ENCODE measurements around the gene NEGR1.

The NEGR1 gene

DNA sequence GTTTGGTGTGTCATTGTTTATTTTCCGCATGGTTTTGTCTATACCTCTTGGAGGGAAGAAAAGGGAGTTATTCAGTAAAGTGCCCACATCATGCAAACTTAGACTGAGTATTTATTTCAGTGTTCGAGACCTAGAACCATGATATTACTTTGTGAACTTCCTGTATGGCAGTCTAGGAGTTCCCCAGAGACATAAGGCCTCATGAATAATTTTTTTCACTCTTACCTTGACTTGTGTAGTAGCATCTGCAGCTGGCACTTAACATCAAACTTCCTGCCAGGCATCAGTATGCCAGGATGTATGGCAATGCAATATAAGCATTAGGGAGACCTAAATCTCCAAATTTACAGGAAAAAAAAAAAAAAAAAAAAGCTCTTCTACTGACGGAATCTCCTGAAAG, 287.7 kb downstream of the NEGR1 start:
- Histone ChIP-seq H3K27me3 (replicated peaks; ENCODE audit: control insufficient read depth, insufficient read depth, low read length) (no peaks in the 10 kb centered on the region), H3K4me1 (ENCODE audit: control insufficient read depth, insufficient read depth, low read length) (peaks cover 7% of the 10 kb centered on the region), H3K4me3 (ENCODE audit: low read length) (no peak overlapping the region), H3K36me3 (ENCODE audit: control insufficient read depth, insufficient read depth, low read length, severe bottlenecking) (no peaks in the 10 kb centered on the region), H3K9ac (ENCODE audit: low read length) (no peak overlapping the region), H3K9me3 (ENCODE audit: control insufficient read depth, low read length) (no peaks in the 10 kb centered on the region)
- DNase-seq (ENCODE audit: low read depth): no peak

DNA sequence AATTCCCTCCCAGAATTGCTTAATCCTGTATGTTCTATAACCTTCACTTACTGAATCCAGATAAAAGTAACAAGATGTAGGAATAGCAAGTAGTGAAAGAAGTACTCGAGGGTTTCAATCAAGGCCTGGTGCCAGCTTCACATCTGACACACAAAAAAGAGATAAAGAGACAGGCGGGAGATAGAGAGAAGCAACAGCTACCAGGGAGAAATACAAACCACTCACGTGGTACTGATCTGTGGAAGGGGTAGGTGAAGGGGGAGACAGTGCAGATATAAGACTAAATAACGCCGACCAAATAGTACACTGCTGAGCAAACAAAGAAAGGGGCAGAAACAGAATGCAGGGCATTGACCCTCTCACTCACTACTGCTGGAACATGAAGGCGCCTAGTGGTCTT, 295.2 kb downstream of the NEGR1 start:
- H3K4me1 ChIP-seq (ENCODE audit: control insufficient read depth, insufficient read depth, low read length): no peaks in the 10 kb centered on the region
- H3K4me3 ChIP-seq (ENCODE audit: low read length): no peak overlapping the region
- DNase-seq (ENCODE audit: low read depth): no peak
- no peaks in the 10 kb centered on the region for H3K9me3 ChIP-seq (ENCODE audit: control insufficient read depth, low read length)
- H3K36me3 ChIP-seq (ENCODE audit: control insufficient read depth, insufficient read depth, low read length, severe bottlenecking): no peaks in the 10 kb centered on the region
- no peaks in the 10 kb centered on the region for H3K27me3 ChIP-seq (replicated peaks; ENCODE audit: control insufficient read depth, insufficient read depth, low read length)
- no peak overlapping the region for H3K9ac ChIP-seq (ENCODE audit: low read length)

- H3K36me3 ChIP-seq (ENCODE audit: control insufficient read depth, insufficient read depth, low read length, severe bottlenecking): no peaks in the 10 kb centered on the region
- H3K4me3 ChIP-seq (ENCODE audit: low read length): no peak overlapping the region
- H3K9me3 ChIP-seq (ENCODE audit: control insufficient read depth, low read length): no peaks in the 10 kb centered on the region
- H3K27me3 ChIP-seq (replicated peaks; ENCODE audit: control insufficient read depth, insufficient read depth, low read length): no peaks in the 10 kb centered on the region
- H3K4me1 ChIP-seq (ENCODE audit: control insufficient read depth, insufficient read depth, low read length): no peaks in the 10 kb centered on the region
- H3K9ac ChIP-seq (ENCODE audit: low read length): no peak overlapping the region
- DNase-seq (ENCODE audit: low read depth): peak; percentile 15
Observed at GRCh38 chr1:71986160-71986559, 296.2 kb downstream of the NEGR1 start.

DNA sequence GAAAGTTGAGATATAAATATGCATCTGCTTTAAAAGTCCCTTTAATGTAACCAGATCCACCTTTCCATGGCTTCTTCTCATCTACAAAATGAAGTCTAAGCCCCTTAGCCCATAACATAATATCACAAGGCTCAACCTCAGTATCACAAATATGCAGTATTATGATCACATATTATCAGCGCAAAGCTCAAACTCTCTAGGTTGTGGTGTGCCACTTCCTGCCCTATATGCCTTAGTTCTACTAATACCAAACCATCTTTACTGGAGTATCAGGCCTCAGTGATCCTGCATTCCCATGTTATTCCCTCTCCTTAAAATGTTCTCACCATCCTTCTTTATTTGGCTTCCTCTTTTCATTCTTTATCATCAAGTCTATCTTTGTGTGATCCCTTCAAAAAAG, 301.8 kb downstream of the NEGR1 start:
- H3K4me3 ChIP-seq (ENCODE audit: low read length): no peak overlapping the region
- no peak for DNase-seq (ENCODE audit: low read depth)
- H3K9me3 ChIP-seq (ENCODE audit: control insufficient read depth, low read length): no peaks in the 10 kb centered on the region
- no peak overlapping the region for H3K9ac ChIP-seq (ENCODE audit: low read length)
- no peaks in the 10 kb centered on the region for H3K36me3 ChIP-seq (ENCODE audit: control insufficient read depth, insufficient read depth, low read length, severe bottlenecking)
- H3K4me1 ChIP-seq (ENCODE audit: control insufficient read depth, insufficient read depth, low read length): no peaks in the 10 kb centered on the region
- H3K27me3 ChIP-seq (replicated peaks; ENCODE audit: control insufficient read depth, insufficient read depth, low read length): no peaks in the 10 kb centered on the region

- Histone ChIP-seq H3K27me3 (replicated peaks; ENCODE audit: control insufficient read depth, insufficient read depth, low read length) (no peaks in the 10 kb centered on the region), H3K9me3 (ENCODE audit: control insufficient read depth, low read length) (no peaks in the 10 kb centered on the region), H3K4me1 (ENCODE audit: control insufficient read depth, insufficient read depth, low read length) (peaks cover 7% of the 10 kb centered on the region), H3K36me3 (ENCODE audit: control insufficient read depth, insufficient read depth, low read length, severe bottlenecking) (no peaks in the 10 kb centered on the region), H3K4me3 (ENCODE audit: low read length) (no peak overlapping the region), H3K9ac (ENCODE audit: low read length) (no peak overlapping the region)
- DNase-seq (ENCODE audit: low read depth): no peak
Observed at GRCh38 chr1:71979882-71980281, 302.5 kb downstream of the NEGR1 start.

DNA sequence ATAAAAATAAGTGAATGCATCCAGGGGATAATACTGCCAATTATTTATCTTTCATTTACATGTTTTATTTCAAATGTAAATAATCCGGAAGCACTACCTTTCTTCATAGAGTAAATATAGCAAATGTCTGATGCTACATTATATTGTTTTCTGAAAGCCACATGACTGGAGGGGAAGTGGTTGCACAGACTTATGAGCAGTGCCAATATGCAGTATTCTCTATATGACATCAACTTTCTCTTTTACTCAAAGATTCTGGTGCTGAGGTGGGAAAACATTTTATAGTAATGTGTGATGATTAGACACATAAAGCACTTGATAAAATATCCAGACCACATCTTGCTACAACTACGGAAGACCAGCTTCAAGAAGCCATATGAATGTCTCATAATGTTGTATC, 314.7 kb downstream of the NEGR1 start:
- Histone ChIP-seq H3K27me3 (replicated peaks; ENCODE audit: control insufficient read depth, insufficient read depth, low read length) (no peaks in the 10 kb centered on the region), H3K36me3 (ENCODE audit: control insufficient read depth, insufficient read depth, low read length, severe bottlenecking) (no peaks in the 10 kb centered on the region), H3K9me3 (ENCODE audit: control insufficient read depth, low read length) (no peaks in the 10 kb centered on the region), H3K4me3 (ENCODE audit: low read length) (no peak overlapping the region), H3K9ac (ENCODE audit: low read length) (no peak overlapping the region), H3K4me1 (ENCODE audit: control insufficient read depth, insufficient read depth, low read length) (no peaks in the 10 kb centered on the region)
- DNase-seq (ENCODE audit: low read depth): no peak

DNA sequence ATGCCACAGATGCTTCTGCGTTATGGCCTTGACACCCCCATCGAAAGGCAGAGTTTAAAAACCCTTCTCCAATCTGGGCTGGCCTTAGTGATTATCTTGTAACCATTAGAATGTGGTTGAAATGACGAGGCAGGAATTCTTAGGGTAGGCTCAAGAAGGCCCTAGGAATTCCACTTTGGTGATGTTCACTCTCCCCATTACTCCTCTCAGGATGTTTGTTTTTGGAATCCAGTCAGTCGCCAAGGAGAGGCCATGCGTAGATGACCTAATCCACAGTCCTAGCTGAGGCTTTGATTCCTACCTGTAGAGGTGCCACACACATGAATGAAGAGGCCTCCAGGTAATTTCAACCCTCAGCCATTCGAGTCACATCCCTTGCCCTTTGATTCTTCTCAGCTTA, 318.2 kb downstream of the NEGR1 start:
- peaks cover 2% of the 10 kb centered on the region for H3K4me1 ChIP-seq (ENCODE audit: control insufficient read depth, insufficient read depth, low read length)
- no peak for DNase-seq (ENCODE audit: low read depth)
- no peak overlapping the region for H3K9ac ChIP-seq (ENCODE audit: low read length)
- H3K36me3 ChIP-seq (ENCODE audit: control insufficient read depth, insufficient read depth, low read length, severe bottlenecking): no peaks in the 10 kb centered on the region
- no peak overlapping the region for H3K4me3 ChIP-seq (ENCODE audit: low read length)
- no peaks in the 10 kb centered on the region for H3K27me3 ChIP-seq (replicated peaks; ENCODE audit: control insufficient read depth, insufficient read depth, low read length)
- H3K9me3 ChIP-seq (ENCODE audit: control insufficient read depth, low read length): no peaks in the 10 kb centered on the region

DNA sequence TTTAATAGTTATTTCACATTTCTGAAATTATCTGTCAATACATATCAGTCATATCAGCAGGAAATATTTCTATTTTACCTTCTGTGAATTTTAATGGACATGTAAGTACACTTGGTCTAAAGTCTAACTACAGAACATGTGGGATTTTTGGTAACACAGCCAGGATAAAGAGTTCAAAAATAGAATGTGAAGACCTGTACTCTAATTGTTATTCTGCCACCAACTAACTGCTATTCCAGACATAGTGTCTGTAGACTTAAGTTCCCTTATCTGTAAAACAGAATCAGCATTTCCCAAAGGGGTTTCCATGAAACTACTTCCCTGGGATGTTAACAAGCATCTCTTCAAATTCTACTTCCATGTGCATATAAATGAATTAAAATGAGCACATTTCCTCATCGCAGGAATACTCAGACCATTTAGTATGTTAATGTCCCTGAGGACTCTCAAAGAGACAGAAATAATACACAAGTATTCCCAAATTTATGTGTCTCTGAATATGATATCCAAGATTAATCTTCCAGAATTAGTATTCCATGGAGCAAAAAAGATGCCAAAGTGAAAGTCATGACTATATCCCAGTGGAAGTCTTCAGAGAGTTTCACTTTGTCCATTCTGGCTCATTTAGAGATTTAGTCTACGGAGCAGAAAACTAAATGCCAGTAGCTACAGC, 325.6 kb downstream of the NEGR1 start:
- H3K4me1 ChIP-seq (ENCODE audit: control insufficient read depth, insufficient read depth, low read length): peaks cover 4% of the 10 kb centered on the region
- no peak for DNase-seq (ENCODE audit: low read depth)
- H3K9ac ChIP-seq (ENCODE audit: low read length): peak overlapping the region; percentile 26
- H3K9me3 ChIP-seq (ENCODE audit: control insufficient read depth, low read length): no peaks in the 10 kb centered on the region
- peak overlapping the region; percentile 79 for H3K4me3 ChIP-seq (ENCODE audit: low read length)
- no peaks in the 10 kb centered on the region for H3K36me3 ChIP-seq (ENCODE audit: control insufficient read depth, insufficient read depth, low read length, severe bottlenecking)
- no peaks in the 10 kb centered on the region for H3K27me3 ChIP-seq (replicated peaks; ENCODE audit: control insufficient read depth, insufficient read depth, low read length)

DNA sequence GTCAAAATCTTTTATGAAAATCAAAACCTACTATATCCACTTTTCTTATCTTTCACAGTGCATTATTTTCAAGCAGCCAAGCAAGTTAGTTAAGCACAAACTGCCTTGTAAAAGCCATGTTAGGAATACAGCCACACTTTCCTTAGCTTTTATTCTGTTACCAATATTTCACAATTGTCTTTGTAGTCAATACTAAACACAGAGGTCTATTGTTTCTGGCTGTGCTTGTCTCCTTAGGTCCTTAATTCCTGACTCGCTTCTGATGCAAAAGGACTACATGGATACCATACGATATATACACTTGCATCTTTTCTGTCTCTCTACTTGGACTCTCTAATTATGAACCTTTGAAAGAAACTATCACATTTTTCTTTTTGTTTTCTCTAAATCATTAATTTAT, 331.8 kb downstream of the NEGR1 start:
- no peaks in the 10 kb centered on the region for H3K4me1 ChIP-seq (ENCODE audit: control insufficient read depth, insufficient read depth, low read length)
- no peaks in the 10 kb centered on the region for H3K27me3 ChIP-seq (replicated peaks; ENCODE audit: control insufficient read depth, insufficient read depth, low read length)
- H3K4me3 ChIP-seq (ENCODE audit: low read length): no peak overlapping the region
- no peaks in the 10 kb centered on the region for H3K36me3 ChIP-seq (ENCODE audit: control insufficient read depth, insufficient read depth, low read length, severe bottlenecking)
- H3K9me3 ChIP-seq (ENCODE audit: control insufficient read depth, low read length): no peaks in the 10 kb centered on the region
- no peak overlapping the region for H3K9ac ChIP-seq (ENCODE audit: low read length)
- no peak for DNase-seq (ENCODE audit: low read depth)

DNA sequence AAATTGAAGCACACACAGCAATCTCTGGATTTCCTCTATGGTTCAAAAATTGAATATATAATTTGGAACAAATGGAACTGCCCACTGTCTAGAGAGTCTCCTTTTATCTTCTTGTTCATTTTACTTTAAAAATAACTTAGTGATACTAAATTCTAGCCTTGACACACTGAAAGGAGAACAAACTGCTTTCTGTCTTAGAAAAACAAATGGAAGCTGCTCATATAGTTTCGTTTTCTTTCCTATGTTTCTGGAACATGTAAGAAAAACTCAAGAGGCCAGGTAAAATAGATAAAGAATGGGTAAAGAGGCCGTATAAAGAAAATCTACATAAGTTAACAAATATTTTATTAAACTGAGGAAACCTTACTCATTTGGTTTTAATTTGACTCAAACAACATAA, 332.7 kb downstream of the NEGR1 start:
- Histone ChIP-seq H3K27me3 (replicated peaks; ENCODE audit: control insufficient read depth, insufficient read depth, low read length) (no peaks in the 10 kb centered on the region), H3K9ac (ENCODE audit: low read length) (no peak overlapping the region), H3K4me3 (ENCODE audit: low read length) (no peak overlapping the region), H3K36me3 (ENCODE audit: control insufficient read depth, insufficient read depth, low read length, severe bottlenecking) (no peaks in the 10 kb centered on the region), H3K4me1 (ENCODE audit: control insufficient read depth, insufficient read depth, low read length) (no peaks in the 10 kb centered on the region), H3K9me3 (ENCODE audit: control insufficient read depth, low read length) (no peaks in the 10 kb centered on the region)
- no peak for DNase-seq (ENCODE audit: low read depth)

GRCh38 chr1:71948561-71948960, 333.8 kb downstream of the NEGR1 start:
- Histone ChIP-seq H3K9me3 (ENCODE audit: control insufficient read depth, low read length) (no peaks in the 10 kb centered on the region), H3K4me3 (ENCODE audit: low read length) (no peak overlapping the region), H3K4me1 (ENCODE audit: control insufficient read depth, insufficient read depth, low read length) (no peaks in the 10 kb centered on the region), H3K9ac (ENCODE audit: low read length) (no peak overlapping the region), H3K36me3 (ENCODE audit: control insufficient read depth, insufficient read depth, low read length, severe bottlenecking) (no peaks in the 10 kb centered on the region), H3K27me3 (replicated peaks; ENCODE audit: control insufficient read depth, insufficient read depth, low read length) (no peaks in the 10 kb centered on the region)
- DNase-seq (ENCODE audit: low read depth): no peak

- no peaks in the 10 kb centered on the region for H3K27me3 ChIP-seq (replicated peaks; ENCODE audit: control insufficient read depth, insufficient read depth, low read length)
- no peaks in the 10 kb centered on the region for H3K36me3 ChIP-seq (ENCODE audit: control insufficient read depth, insufficient read depth, low read length, severe bottlenecking)
- no peaks in the 10 kb centered on the region for H3K4me1 ChIP-seq (ENCODE audit: control insufficient read depth, insufficient read depth, low read length)
- no peak overlapping the region for H3K9ac ChIP-seq (ENCODE audit: low read length)
- no peak for DNase-seq (ENCODE audit: low read depth)
- no peak overlapping the region for H3K4me3 ChIP-seq (ENCODE audit: low read length)
- no peaks in the 10 kb centered on the region for H3K9me3 ChIP-seq (ENCODE audit: control insufficient read depth, low read length)
Observed at GRCh38 chr1:71944006-71944405, 338.3 kb downstream of the NEGR1 start.

Measured in adipocyte (in vitro differentiated cells).